Panc1 (cell line): ENCODE results near the gene CYP27C1. TPM values are rescaled to one million over a fixed set of nuclear protein-coding genes. Genes with fewer than 3 reads are reported as not detected.

ENCODE experiments used
- ATAC-seq: fragments of 200-7000 bp; cut with Tn5 transposase; 2 replicates; pipeline ENCODE4 v1.9.1; 2020; ENCODE audit warnings: mild to moderate bottlenecking, moderate library complexity
- BruUV-seq: library from RNA; stranded (reverse); fragments of 400-500 nt; replicated peaks from 2 replicates; lab custom pipeline; 2021; lab: Mats Ljungman, UMichigan
- CTCF ChIA-PET: fragments of 300-600 bp; sonication (Branson Sonifier 250); formaldehyde crosslinking; loops from one replicate; lab custom pipeline; 2022; ENCODE audit warnings: antibody characterized with exemption; lab: Charles Lee
- POLR2A ChIA-PET: fragments of 300-600 bp; sonication (Branson Sonifier 250); formaldehyde crosslinking; loops from one replicate; lab custom pipeline; 2022; ENCODE audit warnings: antibody characterized with exemption; lab: Charles Lee
- DNase-seq: peaks from one replicate; pipeline ENCODE4 v3.0.0-alpha.2; 2010; ENCODE audit warnings: low read depth, low spot score
- H3K27ac ChIP-seq: 2 replicates; pipeline ENCODE4 v1.5.1; 2011; ENCODE audit warnings: mild to moderate bottlenecking, low read length, inconsistent platforms
- H3K27me3 ChIP-seq: fragments of 200-500 bp; sonication (Bioruptor generic); 2 replicates; pipeline ENCODE4 v1.6.0; 2014; ENCODE audit warnings: low read length, inconsistent platforms; ENCODE audit not compliant: control insufficient read depth, insufficient read depth
- H3K36me3 ChIP-seq: fragments of 200-500 bp; sonication (Bioruptor generic); 2 replicates; pipeline ENCODE4 v1.5.1; 2014; ENCODE audit warnings: inconsistent platforms, mild to moderate bottlenecking, low read length, moderate library complexity; ENCODE audit not compliant: control insufficient read depth, insufficient read depth
- H3K4me1 ChIP-seq: 2 replicates; pipeline ENCODE4 v1.5.1; 2011; ENCODE audit warnings: inconsistent platforms, mild to moderate bottlenecking, low read length, moderate library complexity; ENCODE audit not compliant: control insufficient read depth, insufficient read depth
- H3K4me3 ChIP-seq, 2 experiments: 2 replicates each; pipeline ENCODE4 v1.5.1; 2011 to 2012; ENCODE audit warnings: low read depth in 2 of 2, low read length in 2 of 2, mild to moderate bottlenecking in 2 of 2, inconsistent platforms in 1 of 2, moderate library complexity in 1 of 2
- H3K9me3 ChIP-seq: fragments of 200-500 bp; sonication (Bioruptor generic); 2 replicates; pipeline ENCODE4 v1.5.1; 2014; ENCODE audit warnings: low read depth, mild to moderate bottlenecking, inconsistent platforms, low read length, moderate library complexity; ENCODE audit not compliant: control insufficient read depth, insufficient read depth
- CTCF ChIP-seq: fragments of 450-650 bp; IDR thresholded peaks from 2 replicates; pipeline ENCODE4 v1.5.1; 2017; ENCODE audit warnings: mild to moderate bottlenecking
- POLR2AphosphoS5 ChIP-seq: IDR thresholded peaks from 2 replicates; pipeline ENCODE4 v1.6.1; 2012; ENCODE audit warnings: mild to moderate bottlenecking, low read depth, low read length, moderate library complexity
- REST ChIP-seq, 2 experiments: IDR thresholded peaks; 2 replicates each; pipeline ENCODE4 v1.6.1; 2011 to 2012; ENCODE audit warnings: low read depth in 2 of 2, control low read depth in 1 of 2, low read length in 1 of 2, mild to moderate bottlenecking in 1 of 2, moderate library complexity in 1 of 2; ENCODE audit not compliant: insufficient read depth in 1 of 2
- SIN3A ChIP-seq: IDR thresholded peaks from 2 replicates; pipeline ENCODE4 v1.6.1; 2012; ENCODE audit warnings: low read depth, mild to moderate bottlenecking, low read length, moderate library complexity, borderline replicate concordance; ENCODE audit not compliant: insufficient read depth
- TCF7L2 ChIP-seq: IDR thresholded peaks from 2 replicates; pipeline ENCODE4 v1.6.1; 2011; ENCODE audit warnings: mild to moderate bottlenecking, low read depth, low read length, inconsistent platforms
- in situ Hi-C: cut with HindIII; loops from 2 replicates; pipeline ENCODE4 v1.10.0; 2016; ENCODE audit warnings: low sequenced_read_pairs, low pct_unique_long_range_greater_than_20kb
- intact Hi-C: fragments of 100-400 bp; cut with micrococcal nuclease; formaldehyde crosslinking; loops from one replicate; pipeline ENCODE4 v1.10.0; 2022; ENCODE audit not compliant: unreplicated experiment
- total RNA-seq: library from RNA; stranded (reverse); gene quantifications from one replicate; pipeline ENCODE4 v1.2.1, GENCODE V29; 2021; ENCODE audit not compliant: unreplicated experiment

CYP27C1 gene
- total RNA-seq, 1 experiment from 2014 or later: 5.7 TPM

GRCh38 chr2:127153691-127154158 is 66.4 kb downstream of the CYP27C1 start:
- H3K27ac ChIP-seq: no peak overlapping the region
- DNase-seq: no peak
- H3K4me1 ChIP-seq: no peaks in the 10 kb centered on the region
- ChIA-PET POLR2A (no interaction called here), CTCF (interaction anchor here (0.8 kb wide), 1 partner anchor 133 kb away, joined by 4 read pairs; no protein-coding TSS in a partner anchor)
- H3K36me3 ChIP-seq: no peaks in the 10 kb centered on the region
- no TSS peak for BruUV-seq
- no peaks in the 10 kb centered on the region; the same call in 1 of the 2 replicates for H3K27me3 ChIP-seq
- intact Hi-C loops (no loop called here), in situ Hi-C loops (no loop called here)
- ATAC-seq: peak; percentile 82
- TF ChIP-seq TCF7L2 (no peak), REST (IDR thresholded peaks at IDR 0.05; ENCODE audit: insufficient read depth in 1 of 2, low read depth in 2 of 2, low read length in 1 of 2) (no peak), CTCF (no peak), SIN3A (no peak), POLR2AphosphoS5 (no peak)
- H3K9me3 ChIP-seq: no peaks in the 10 kb centered on the region
- H3K4me3 ChIP-seq: no peak overlapping the region

GRCh38 chr2:127150996-127151395 is 69.1 kb downstream of the CYP27C1 start:
- ChIA-PET CTCF (no interaction called here), POLR2A (no interaction called here)
- in situ Hi-C loops: no loop called here
- TF ChIP-seq POLR2AphosphoS5 (no peak), REST (IDR thresholded peaks at IDR 0.05; ENCODE audit: insufficient read depth in 1 of 2, low read depth in 2 of 2, low read length in 1 of 2) (no peak), SIN3A (no peak), CTCF (no peak), TCF7L2 (no peak)
- Histone ChIP-seq H3K27me3 (no peaks in the 10 kb centered on the region), H3K27ac (no peak overlapping the region), H3K4me3 (no peak overlapping the region), H3K36me3 (no peaks in the 10 kb centered on the region), H3K9me3 (no peaks in the 10 kb centered on the region), H3K4me1 (no peaks in the 10 kb centered on the region)
- BruUV-seq: no TSS peak
- intact Hi-C loops: no loop called here
- ATAC-seq: no peak
- DNase-seq: no peak
